Measurements from ENCODE around the gene TMEM237. TPM values are rescaled to one million over a fixed set of nuclear protein-coding genes. Genes with fewer than 3 reads are reported as not detected.

TMEM237 gene
- polyA plus RNA-seq, 1 of the 3 experiments (the other 2 are of a cell fraction) = 67.2 TPM

DNA sequence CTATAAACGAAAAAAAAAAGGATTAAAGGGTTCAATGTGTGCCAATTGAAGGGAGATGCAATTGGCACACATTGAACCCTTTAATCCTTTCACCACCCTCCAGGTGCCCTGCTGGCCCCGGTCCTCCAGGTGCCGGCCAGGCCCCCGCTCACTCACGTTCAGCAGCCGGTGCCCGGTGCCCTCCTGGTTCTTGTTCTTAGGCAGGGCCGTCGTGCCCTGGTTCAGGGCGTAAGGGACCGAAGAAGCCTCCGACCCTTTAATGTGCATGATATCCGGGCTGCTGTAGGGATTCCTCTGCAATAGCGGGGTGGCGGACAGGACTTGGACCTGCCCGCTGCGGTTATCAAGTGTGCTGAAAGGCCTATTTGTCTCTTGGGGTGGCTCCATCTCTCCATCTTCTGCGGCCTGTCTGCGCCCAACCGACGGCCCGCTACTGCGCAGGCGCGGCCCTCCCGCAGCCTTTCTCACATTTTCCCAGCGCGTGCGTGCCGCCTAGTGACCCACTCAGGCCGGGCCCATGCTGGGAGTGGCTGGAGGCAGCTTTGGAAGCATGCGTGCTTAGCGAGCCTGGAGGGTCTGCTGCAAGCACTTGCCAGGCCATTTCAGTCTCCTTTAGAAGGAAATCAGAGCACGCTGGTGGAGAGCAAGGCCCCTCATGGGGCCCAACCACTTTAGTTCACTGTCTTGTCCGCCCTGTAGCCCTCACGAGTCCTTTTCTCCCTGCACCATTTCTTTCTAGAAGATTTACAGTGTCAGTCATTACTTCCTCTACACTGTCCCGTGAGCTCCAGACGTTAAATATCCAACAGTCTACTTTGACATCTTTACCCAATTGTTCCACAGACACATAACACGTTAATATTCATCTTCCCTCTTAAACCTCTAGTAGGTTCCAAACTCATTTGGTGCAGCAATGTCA is 24.3 kb downstream of the TMEM237 start:
- Histone ChIP-seq H3K36me3 (replicated peaks in 1 of 2; ENCODE audit: control insufficient read depth in 1 of 2, insufficient read depth in 2 of 2, low read length in 1 of 2) (peaks cover 10 to 22% of the 10 kb centered on the region in 2 experiments), H3K27ac (ENCODE audit: low read depth in 2 of 2, low read length in 1 of 2) (no peak overlapping the region), H3K9me3 (no peaks in the 10 kb centered on the region), H3F3A (replicated peaks; ENCODE audit: insufficient read depth) (peaks cover 3% of the 10 kb centered on the region), H3K4me1 (ENCODE audit: control insufficient read depth in 1 of 2, insufficient read depth in 2 of 2, low read depth in 1 of 2, low read length in 1 of 2) (no peaks in the 10 kb centered on the region), H3K9me2 (no peaks in the 10 kb centered on the region), H3K4me2 (no peak overlapping the region), H3K4me3 (ENCODE audit: low read depth in 2 of 2, low read length in 1 of 2) (no peak overlapping the region), H2AFZ (ENCODE audit: low read depth) (no peak overlapping the region), H3K79me2 (ENCODE audit: insufficient read depth) (no peaks in the 10 kb centered on the region), H3K27me3 (ENCODE audit: insufficient read depth) (no peaks in the 10 kb centered on the region), H3K9ac (no peak overlapping the region), H4K20me1 (ENCODE audit: insufficient read depth) (no peaks in the 10 kb centered on the region)
- CTCF ChIA-PET = no interaction called here
- peak; percentile 48 for DNase-seq
- TF ChIP-seq SIN3A (IDR thresholded peaks at IDR 0.05; ENCODE audit: borderline replicate concordance, low read depth, low read length) = no peak
- no peak for TF ChIP-seq JUND (IDR thresholded peaks at IDR 0.05)
- no peak for TF ChIP-seq NFIC (IDR thresholded peaks at IDR 0.05; ENCODE audit: borderline replicate concordance)
- no peak for TF ChIP-seq RAD21 (IDR thresholded peaks at IDR 0.05; ENCODE audit: low read length)
- TF ChIP-seq, protein P1, sequence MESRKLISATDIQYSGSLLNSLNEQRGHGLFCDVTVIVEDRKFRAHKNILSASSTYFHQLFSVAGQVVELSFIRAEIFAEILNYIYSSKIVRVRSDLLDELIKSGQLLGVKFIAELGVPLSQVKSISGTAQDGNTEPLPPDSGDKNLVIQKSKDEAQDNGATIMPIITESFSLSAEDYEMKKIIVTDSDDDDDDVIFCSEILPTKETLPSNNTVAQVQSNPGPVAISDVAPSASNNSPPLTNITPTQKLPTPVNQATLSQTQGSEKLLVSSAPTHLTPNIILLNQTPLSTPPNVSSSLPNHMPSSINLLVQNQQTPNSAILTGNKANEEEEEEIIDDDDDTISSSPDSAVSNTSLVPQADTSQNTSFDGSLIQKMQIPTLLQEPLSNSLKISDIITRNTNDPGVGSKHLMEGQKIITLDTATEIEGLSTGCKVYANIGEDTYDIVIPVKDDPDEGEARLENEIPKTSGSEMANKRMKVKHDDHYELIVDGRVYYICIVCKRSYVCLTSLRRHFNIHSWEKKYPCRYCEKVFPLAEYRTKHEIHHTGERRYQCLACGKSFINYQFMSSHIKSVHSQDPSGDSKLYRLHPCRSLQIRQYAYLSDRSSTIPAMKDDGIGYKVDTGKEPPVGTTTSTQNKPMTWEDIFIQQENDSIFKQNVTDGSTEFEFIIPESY (IDR thresholded peaks at IDR 0.05; ENCODE audit: borderline replicate concordance, low read depth) = no peak
- no peak for TF ChIP-seq YY1 (IDR thresholded peaks at IDR 0.05; ENCODE audit: low read depth)
- no peak for TF ChIP-seq MEF2A (IDR thresholded peaks at IDR 0.05; ENCODE audit: borderline replicate concordance, low read depth)
- no peak for TF ChIP-seq TAF1 (IDR thresholded peaks at IDR 0.05; ENCODE audit: borderline replicate concordance, low read depth, low read length)
- TF ChIP-seq, protein P2, sequence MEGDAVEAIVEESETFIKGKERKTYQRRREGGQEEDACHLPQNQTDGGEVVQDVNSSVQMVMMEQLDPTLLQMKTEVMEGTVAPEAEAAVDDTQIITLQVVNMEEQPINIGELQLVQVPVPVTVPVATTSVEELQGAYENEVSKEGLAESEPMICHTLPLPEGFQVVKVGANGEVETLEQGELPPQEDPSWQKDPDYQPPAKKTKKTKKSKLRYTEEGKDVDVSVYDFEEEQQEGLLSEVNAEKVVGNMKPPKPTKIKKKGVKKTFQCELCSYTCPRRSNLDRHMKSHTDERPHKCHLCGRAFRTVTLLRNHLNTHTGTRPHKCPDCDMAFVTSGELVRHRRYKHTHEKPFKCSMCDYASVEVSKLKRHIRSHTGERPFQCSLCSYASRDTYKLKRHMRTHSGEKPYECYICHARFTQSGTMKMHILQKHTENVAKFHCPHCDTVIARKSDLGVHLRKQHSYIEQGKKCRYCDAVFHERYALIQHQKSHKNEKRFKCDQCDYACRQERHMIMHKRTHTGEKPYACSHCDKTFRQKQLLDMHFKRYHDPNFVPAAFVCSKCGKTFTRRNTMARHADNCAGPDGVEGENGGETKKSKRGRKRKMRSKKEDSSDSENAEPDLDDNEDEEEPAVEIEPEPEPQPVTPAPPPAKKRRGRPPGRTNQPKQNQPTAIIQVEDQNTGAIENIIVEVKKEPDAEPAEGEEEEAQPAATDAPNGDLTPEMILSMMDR (IDR thresholded peaks at IDR 0.05) = no peak
- TF ChIP-seq POLR2AphosphoS5 (IDR thresholded peaks at IDR 0.05; ENCODE audit: low read depth, low read length) = no peak
- no peak for TF ChIP-seq FOXJ3 (CRISPR knock-in tag; IDR thresholded peaks at IDR 0.05)
- POLR2A ChIA-PET = no interaction called here
- WGBS (ENCODE audit: low lambda C conversion rate) = 83% methylated on average over 26 of the region's 39 CpGs

DNA sequence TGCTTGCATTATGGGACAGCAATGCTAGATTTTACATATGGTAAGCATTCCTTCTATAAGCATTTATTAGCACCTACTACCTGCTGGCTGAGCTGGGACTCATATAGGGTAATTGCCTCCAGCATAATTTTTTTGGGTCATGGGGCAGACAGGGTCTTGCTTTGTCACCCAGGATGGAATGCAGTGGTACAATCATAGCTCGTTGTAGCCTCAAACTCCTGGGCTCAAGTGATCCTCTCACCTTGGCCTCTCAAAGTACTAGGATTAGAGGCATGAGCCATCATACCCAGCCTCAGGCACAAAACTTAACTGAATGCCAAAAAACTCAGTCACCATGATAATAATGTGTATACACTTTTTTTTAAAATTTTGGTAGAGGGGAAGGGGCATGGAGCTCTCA is 35.3 kb downstream of the TMEM237 start:
- Histone ChIP-seq H3K27ac (ENCODE audit: low read depth in 2 of 2, low read length in 1 of 2) (no peak overlapping the region), H3K9me3 (no peaks in the 10 kb centered on the region), H3K9ac (no peak overlapping the region), H3K27me3 (ENCODE audit: insufficient read depth) (no peaks in the 10 kb centered on the region), H3K4me2 (no peak overlapping the region), H3K4me3 (ENCODE audit: low read depth in 2 of 2, low read length in 1 of 2) (no peak overlapping the region), H4K20me1 (ENCODE audit: insufficient read depth) (no peaks in the 10 kb centered on the region), H2AFZ (ENCODE audit: low read depth) (no peak overlapping the region), H3K4me1 (ENCODE audit: control insufficient read depth in 1 of 2, insufficient read depth in 2 of 2, low read depth in 1 of 2, low read length in 1 of 2) (no peaks in the 10 kb centered on the region), H3K79me2 (ENCODE audit: insufficient read depth) (no peaks in the 10 kb centered on the region), H3K36me3 (replicated peaks in 1 of 2; ENCODE audit: control insufficient read depth in 1 of 2, insufficient read depth in 2 of 2, low read length in 1 of 2) (no peaks in the 10 kb centered on the region), H3F3A (replicated peaks; ENCODE audit: insufficient read depth) (no peaks in the 10 kb centered on the region), H3K9me2 (no peaks in the 10 kb centered on the region)
- POLR2A ChIA-PET = no interaction called here
- CTCF ChIA-PET = interaction anchor here (0.8 kb wide), 1 partner anchor 12 kb away, joined by 3 read pairs; no protein-coding TSS in a partner anchor
- WGBS (ENCODE audit: low lambda C conversion rate) = 67% methylated on average over 1 of the region's 1 CpG
- DNase-seq = no peak
- TF ChIP-seq, protein P1 (IDR thresholded peaks at IDR 0.05; ENCODE audit: borderline replicate concordance, low read depth) = no peak
- TF ChIP-seq JUND (IDR thresholded peaks at IDR 0.05) (no peak), YY1 (IDR thresholded peaks at IDR 0.05; ENCODE audit: low read depth) (no peak), SIN3A (IDR thresholded peaks at IDR 0.05; ENCODE audit: borderline replicate concordance, low read depth, low read length) (no peak), CHD2 (IDR thresholded peaks at IDR 0.05; ENCODE audit: low read length, partially characterized antibody) (no peak), FOXJ3 (CRISPR knock-in tag; IDR thresholded peaks at IDR 0.05) (no peak), FOXM1 (IDR thresholded peaks at IDR 0.05; ENCODE audit: low read depth) (no peak), RFX5 (IDR thresholded peaks at IDR 0.05; ENCODE audit: low read length) (no peak), EP300 (IDR thresholded peaks at IDR 0.05; ENCODE audit: borderline replicate concordance in 1 of 2, low read depth in 1 of 2, low read length in 1 of 2) (no peak)
- TF ChIP-seq, protein P3, sequence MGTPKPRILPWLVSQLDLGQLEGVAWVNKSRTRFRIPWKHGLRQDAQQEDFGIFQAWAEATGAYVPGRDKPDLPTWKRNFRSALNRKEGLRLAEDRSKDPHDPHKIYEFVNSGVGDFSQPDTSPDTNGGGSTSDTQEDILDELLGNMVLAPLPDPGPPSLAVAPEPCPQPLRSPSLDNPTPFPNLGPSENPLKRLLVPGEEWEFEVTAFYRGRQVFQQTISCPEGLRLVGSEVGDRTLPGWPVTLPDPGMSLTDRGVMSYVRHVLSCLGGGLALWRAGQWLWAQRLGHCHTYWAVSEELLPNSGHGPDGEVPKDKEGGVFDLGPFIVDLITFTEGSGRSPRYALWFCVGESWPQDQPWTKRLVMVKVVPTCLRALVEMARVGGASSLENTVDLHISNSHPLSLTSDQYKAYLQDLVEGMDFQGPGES (IDR thresholded peaks at IDR 0.05; ENCODE audit: low read depth, low read length) = no peak

All from SK-N-SH (cell line).